Measurements from ENCODE around the gene ACD.

Gene ACD

DNA sequence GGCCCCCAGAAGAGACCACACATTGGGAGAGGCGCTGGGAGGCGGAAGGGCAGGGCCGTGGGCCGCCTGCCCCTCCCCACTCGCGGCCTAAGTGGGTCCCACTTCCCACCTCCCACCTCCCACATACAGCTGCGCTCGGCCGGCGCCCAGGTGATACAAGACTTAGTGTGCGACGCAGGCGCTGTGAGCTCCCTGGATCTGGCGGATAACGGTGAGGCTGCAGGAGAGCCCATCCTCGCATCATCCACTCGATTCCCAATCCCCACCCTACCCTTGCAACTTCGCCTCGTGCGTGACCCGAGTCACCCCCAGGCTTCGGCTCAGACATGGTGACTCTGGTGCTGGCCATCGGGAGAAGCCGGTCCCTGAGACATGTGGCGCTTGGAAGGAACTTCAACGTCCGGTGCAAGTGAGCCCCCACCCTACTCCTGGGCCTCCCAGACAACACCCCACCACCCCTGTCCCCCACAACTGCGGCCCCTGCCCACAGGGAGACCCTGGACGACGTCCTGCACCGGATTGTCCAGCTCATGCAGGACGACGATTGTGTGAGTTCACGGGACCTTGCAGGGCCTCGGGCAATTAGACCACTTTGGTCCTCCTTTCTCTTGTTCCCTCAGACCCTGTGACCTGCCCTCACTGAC is 11.2 kb downstream of the ACD start (continued):
- no peak for TF ChIP-seq PATZ1 (CRISPR knock-in tag; IDR thresholded peaks at IDR 0.05; ENCODE audit: borderline replicate concordance)
- TF ChIP-seq ZC3H10 (CRISPR knock-in tag; IDR thresholded peaks at IDR 0.05) = no peak

GRCh38 chr16:67648088-67648763 is 11.8 kb downstream of the ACD start:
- no peak for ATAC-seq
- TF ChIP-seq CSRNP3 (CRISPR knock-in tag; IDR thresholded peaks at IDR 0.05) (no peak), ZFP3 (CRISPR knock-in tag; IDR thresholded peaks at IDR 0.05) (no peak), ZC3H10 (CRISPR knock-in tag; IDR thresholded peaks at IDR 0.05) (no peak), ZNF565 (CRISPR knock-in tag; conservative IDR thresholded peaks at IDR 0.05; ENCODE audit: low read depth) (no peak), PPARA (CRISPR knock-in tag; IDR thresholded peaks at IDR 0.05; ENCODE audit: borderline replicate concordance) (no peak), ZNF70 (CRISPR knock-in tag; IDR thresholded peaks at IDR 0.05) (no peak), ZNF8 (CRISPR knock-in tag; IDR thresholded peaks at IDR 0.05) (no peak), TCF4 (CRISPR knock-in tag; IDR thresholded peaks at IDR 0.05; ENCODE audit: borderline replicate concordance) (no peak), ARNTL (CRISPR knock-in tag; IDR thresholded peaks at IDR 0.05; ENCODE audit: borderline replicate concordance, low read depth) (no peak), ZFP30 (CRISPR knock-in tag; IDR thresholded peaks at IDR 0.05) (no peak)
- TF ChIP-seq, protein P1, sequence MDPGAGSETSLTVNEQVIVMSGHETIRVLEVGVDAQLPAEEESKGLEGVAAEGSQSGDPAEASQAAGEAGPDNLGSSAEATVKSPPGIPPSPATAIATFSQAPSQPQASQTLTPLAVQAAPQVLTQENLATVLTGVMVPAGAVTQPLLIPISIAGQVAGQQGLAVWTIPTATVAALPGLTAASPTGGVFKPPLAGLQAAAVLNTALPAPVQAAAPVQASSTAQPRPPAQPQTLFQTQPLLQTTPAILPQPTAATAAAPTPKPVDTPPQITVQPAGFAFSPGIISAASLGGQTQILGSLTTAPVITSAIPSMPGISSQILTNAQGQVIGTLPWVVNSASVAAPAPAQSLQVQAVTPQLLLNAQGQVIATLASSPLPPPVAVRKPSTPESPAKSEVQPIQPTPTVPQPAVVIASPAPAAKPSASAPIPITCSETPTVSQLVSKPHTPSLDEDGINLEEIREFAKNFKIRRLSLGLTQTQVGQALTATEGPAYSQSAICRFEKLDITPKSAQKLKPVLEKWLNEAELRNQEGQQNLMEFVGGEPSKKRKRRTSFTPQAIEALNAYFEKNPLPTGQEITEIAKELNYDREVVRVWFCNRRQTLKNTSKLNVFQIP (CRISPR knock-in tag; IDR thresholded peaks at IDR 0.05; ENCODE audit: borderline replicate concordance, low read depth) = no peak

GRCh38 chr16:67647681-67648080 is 12.4 kb downstream of the ACD start:
- ATAC-seq = no peak
- TF ChIP-seq, protein P2, sequence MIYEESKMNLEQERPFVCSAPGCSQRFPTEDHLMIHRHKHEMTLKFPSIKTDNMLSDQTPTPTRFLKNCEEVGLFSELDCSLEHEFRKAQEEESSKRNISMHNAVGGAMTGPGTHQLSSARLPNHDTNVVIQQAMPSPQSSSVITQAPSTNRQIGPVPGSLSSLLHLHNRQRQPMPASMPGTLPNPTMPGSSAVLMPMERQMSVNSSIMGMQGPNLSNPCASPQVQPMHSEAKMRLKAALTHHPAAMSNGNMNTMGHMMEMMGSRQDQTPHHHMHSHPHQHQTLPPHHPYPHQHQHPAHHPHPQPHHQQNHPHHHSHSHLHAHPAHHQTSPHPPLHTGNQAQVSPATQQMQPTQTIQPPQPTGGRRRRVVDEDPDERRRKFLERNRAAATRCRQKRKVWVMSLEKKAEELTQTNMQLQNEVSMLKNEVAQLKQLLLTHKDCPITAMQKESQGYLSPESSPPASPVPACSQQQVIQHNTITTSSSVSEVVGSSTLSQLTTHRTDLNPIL (CRISPR knock-in tag; IDR thresholded peaks at IDR 0.05; ENCODE audit: low read depth) = no peak
- TF ChIP-seq SNAI2 (CRISPR knock-in tag; IDR thresholded peaks at IDR 0.05) (no peak), ZC3H10 (CRISPR knock-in tag; IDR thresholded peaks at IDR 0.05) (no peak)

DNA sequence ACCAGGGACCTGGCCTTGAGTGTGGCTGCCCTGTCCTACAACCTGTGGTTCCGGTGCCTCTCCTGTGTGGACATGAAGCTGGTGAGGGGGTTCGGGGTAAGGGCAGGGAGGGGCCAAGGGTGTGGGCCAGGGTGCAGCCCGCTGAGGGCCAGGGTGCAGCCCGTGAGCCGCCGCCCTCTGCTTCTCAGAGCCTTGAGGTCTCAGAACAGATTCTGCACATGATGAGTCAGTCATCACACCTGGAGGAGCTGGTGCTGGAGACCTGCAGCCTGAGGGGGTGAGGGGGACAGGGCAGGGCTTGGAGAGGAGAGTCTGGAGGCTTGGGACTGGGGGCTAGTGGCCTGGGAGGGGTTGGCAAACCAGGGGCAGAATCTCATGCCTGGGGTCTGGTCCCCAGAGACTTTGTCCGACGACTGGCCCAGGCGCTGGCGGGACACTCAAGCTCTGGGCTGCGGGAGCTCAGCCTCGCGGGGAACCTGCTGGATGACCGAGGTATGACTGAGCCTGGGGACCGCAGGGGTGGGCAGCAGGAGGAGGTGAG is 12.9 kb downstream of the ACD start:
- no peak for ATAC-seq
- no peak for TF ChIP-seq GLIS3 (CRISPR knock-in tag; IDR thresholded peaks at IDR 0.05)
- no peak for TF ChIP-seq PPARA (CRISPR knock-in tag; IDR thresholded peaks at IDR 0.05; ENCODE audit: borderline replicate concordance)
- TF ChIP-seq ZNF70 (CRISPR knock-in tag; IDR thresholded peaks at IDR 0.05) = no peak
- no peak for TF ChIP-seq TCF4 (CRISPR knock-in tag; IDR thresholded peaks at IDR 0.05; ENCODE audit: borderline replicate concordance)
- TF ChIP-seq ARNTL (CRISPR knock-in tag; IDR thresholded peaks at IDR 0.05; ENCODE audit: borderline replicate concordance, low read depth) = no peak
- TF ChIP-seq, protein P2 (CRISPR knock-in tag; IDR thresholded peaks at IDR 0.05; ENCODE audit: low read depth) = no peak
